Measurements from ENCODE around the gene MEX3C.

The MEX3C gene

DNA sequence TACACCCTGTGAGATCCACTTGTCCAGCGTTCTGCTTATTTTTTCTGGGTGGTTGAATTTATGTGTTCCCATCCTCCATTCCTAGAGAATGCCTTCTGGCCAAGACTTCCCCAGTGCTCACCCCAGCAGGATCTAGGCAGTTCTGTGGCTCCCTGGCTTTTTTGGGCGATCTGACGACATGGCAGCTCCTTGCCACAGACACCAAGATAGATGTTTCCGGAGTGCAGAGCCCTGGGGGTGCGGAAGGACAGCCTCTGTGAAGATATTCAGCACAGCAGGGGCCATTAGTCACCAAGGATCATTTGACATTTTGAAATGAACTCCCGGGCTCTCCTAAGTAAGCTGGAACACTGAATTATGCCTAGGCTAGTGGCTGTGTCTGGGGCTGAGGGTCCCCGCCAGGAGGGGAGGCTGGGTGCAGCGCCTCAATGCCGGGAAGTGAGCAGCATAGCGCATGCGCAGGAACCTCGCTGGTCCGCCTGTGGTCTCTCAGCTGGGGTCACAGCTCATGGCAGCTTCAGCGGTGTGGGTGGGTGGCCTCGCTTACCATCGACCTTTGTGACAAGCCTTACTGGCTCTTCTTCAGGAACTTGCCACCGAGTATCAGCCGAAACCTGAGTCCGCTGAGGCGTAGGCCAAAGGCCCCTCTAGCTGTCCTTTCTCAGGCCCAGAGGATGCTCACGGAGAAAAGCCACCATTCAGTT is 60.3 kb downstream of the MEX3C start:
- no peaks in the 10 kb centered on the region for H3K9me3 ChIP-seq (ENCODE audit: low read length)
- no peaks in the 10 kb centered on the region for H3K4me1 ChIP-seq (ENCODE audit: insufficient read depth, low read length)
- H3K4me3 ChIP-seq (ENCODE audit: low read length): no peak overlapping the region
- H3K27me3 ChIP-seq (ENCODE audit: insufficient read depth, low read length): no peaks in the 10 kb centered on the region
- no peak overlapping the region for H2AFZ ChIP-seq (ENCODE audit: low read depth, low read length)
- no peaks in the 10 kb centered on the region for H3K36me3 ChIP-seq (ENCODE audit: insufficient read depth, low read length)

GRCh38 chr18:51135795-51136194 is 61.7 kb downstream of the MEX3C start:
- H3K36me3 ChIP-seq (ENCODE audit: insufficient read depth, low read length): no peaks in the 10 kb centered on the region
- no peaks in the 10 kb centered on the region for H3K4me1 ChIP-seq (ENCODE audit: insufficient read depth, low read length)
- H3K4me3 ChIP-seq (ENCODE audit: low read length): no peak overlapping the region
- no peak overlapping the region for H2AFZ ChIP-seq (ENCODE audit: low read depth, low read length)
- H3K9me3 ChIP-seq (ENCODE audit: low read length): no peaks in the 10 kb centered on the region
- no peaks in the 10 kb centered on the region for H3K27me3 ChIP-seq (ENCODE audit: insufficient read depth, low read length)

DNA sequence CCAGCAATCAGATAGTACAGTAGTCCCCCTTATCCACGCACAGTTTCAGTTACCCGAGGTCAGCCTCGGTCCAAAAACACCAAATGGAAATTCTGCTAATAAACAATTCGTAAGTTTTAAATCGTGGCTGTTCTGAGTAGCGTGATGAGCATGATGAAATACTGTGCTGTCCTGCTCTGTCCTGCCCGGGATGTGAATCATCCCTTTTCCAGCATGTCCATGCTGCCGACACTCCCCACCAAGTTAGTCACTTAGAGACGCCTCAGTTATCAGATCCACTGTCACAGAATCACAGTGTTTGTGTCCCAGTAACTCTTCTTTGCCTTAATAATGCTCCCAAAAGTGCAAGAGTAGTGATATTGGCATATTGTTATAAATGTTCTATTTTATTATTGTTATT is 62.1 kb downstream of the MEX3C start:
- H3K9me3 ChIP-seq (ENCODE audit: low read length): no peaks in the 10 kb centered on the region
- H3K27me3 ChIP-seq (ENCODE audit: insufficient read depth, low read length): no peaks in the 10 kb centered on the region
- H2AFZ ChIP-seq (ENCODE audit: low read depth, low read length): no peak overlapping the region
- H3K4me1 ChIP-seq (ENCODE audit: insufficient read depth, low read length): no peaks in the 10 kb centered on the region
- no peaks in the 10 kb centered on the region for H3K36me3 ChIP-seq (ENCODE audit: insufficient read depth, low read length)
- no peak overlapping the region for H3K4me3 ChIP-seq (ENCODE audit: low read length)

DNA sequence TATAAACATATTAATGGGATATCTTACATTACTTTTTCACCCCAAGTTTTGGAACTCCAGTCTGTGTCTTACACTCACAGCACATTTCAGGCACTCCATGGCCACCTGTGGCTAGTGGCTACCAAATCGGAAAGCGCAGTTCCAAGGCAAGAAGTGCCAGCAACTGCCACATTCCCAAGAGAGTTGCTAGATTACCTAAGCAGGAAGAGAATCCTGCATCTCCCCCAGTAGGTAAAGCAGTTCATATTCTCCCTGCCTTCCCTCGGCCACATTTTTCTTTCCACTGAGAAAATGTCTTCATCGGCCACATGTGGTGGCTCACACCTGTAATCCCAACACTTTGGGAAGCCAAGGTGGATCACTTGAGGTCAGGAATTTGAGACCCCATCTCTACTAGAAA is 62.8 kb downstream of the MEX3C start:
- no peak overlapping the region for H2AFZ ChIP-seq (ENCODE audit: low read depth, low read length)
- no peaks in the 10 kb centered on the region for H3K27me3 ChIP-seq (ENCODE audit: insufficient read depth, low read length)
- no peak overlapping the region for H3K4me3 ChIP-seq (ENCODE audit: low read length)
- no peaks in the 10 kb centered on the region for H3K4me1 ChIP-seq (ENCODE audit: insufficient read depth, low read length)
- H3K36me3 ChIP-seq (ENCODE audit: insufficient read depth, low read length): no peaks in the 10 kb centered on the region
- H3K9me3 ChIP-seq (ENCODE audit: low read length): no peaks in the 10 kb centered on the region

DNA sequence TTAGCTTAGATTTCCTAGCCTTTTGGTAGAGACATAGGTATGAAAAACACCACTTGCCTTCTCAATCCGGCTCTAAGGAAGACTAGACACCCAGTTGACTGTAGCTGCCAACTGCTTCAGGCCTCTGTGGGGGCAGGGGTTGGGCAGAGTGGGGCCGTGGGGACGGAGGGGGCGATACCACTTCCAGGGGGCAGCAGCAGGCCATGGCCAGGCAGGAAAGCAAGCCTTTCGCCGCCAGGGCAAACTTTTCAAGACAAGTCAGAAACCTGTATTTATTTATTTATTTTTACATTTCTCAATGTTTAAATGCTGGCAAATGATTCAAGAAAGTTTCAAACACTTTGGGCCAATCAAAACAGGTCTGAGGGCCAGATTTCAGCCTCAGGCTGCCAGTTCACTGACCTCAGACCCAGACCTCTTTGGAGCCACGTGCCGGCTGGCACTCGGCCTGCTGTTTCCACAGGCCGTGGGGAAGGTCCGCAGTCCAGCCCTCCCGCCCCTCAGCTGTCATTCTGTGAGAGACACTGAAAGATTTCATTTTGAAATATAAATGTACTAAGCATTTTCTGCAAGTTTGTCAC is 63.8 kb downstream of the MEX3C start:
- Histone ChIP-seq H3K4me3 (ENCODE audit: low read length) (no peak overlapping the region), H3K4me1 (ENCODE audit: insufficient read depth, low read length) (no peaks in the 10 kb centered on the region), H3K27me3 (ENCODE audit: insufficient read depth, low read length) (no peaks in the 10 kb centered on the region), H2AFZ (ENCODE audit: low read depth, low read length) (no peak overlapping the region), H3K36me3 (ENCODE audit: insufficient read depth, low read length) (no peaks in the 10 kb centered on the region), H3K9me3 (ENCODE audit: low read length) (no peaks in the 10 kb centered on the region)

GRCh38 chr18:51132256-51132935 is 65.1 kb downstream of the MEX3C start:
- Histone ChIP-seq H3K9me3 (ENCODE audit: low read length) (no peaks in the 10 kb centered on the region), H2AFZ (ENCODE audit: low read depth, low read length) (no peak overlapping the region), H3K4me1 (ENCODE audit: insufficient read depth, low read length) (no peaks in the 10 kb centered on the region), H3K4me3 (ENCODE audit: low read length) (no peak overlapping the region), H3K36me3 (ENCODE audit: insufficient read depth, low read length) (no peaks in the 10 kb centered on the region), H3K27me3 (ENCODE audit: insufficient read depth, low read length) (no peaks in the 10 kb centered on the region)

GRCh38 chr18:51128533-51128932 is 68.9 kb downstream of the MEX3C start:
- Histone ChIP-seq H3K27me3 (ENCODE audit: insufficient read depth, low read length) (no peaks in the 10 kb centered on the region), H3K4me1 (ENCODE audit: insufficient read depth, low read length) (no peaks in the 10 kb centered on the region), H3K36me3 (ENCODE audit: insufficient read depth, low read length) (no peaks in the 10 kb centered on the region), H2AFZ (ENCODE audit: low read depth, low read length) (no peak overlapping the region), H3K4me3 (ENCODE audit: low read length) (no peak overlapping the region), H3K9me3 (ENCODE audit: low read length) (no peaks in the 10 kb centered on the region)

DNA sequence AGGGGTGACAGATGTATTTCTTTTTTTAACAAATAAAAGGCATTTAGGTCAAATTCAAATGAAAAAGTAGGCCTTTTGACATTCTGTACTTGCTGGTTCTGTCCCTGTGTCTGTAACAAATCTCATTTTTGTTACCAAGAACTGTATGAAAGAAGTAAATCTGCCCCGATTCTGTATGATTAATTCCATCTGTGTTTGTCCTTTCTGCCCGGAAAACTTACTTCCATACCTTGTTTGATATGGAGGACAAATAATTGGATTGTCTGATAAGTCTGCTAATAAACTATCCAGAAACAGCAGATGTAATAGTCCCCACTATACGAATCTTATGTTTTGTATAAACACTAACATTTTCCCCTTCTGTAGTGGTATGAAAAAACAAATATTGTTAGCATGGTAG is 69.8 kb downstream of the MEX3C start:
- no peak overlapping the region for H3K4me3 ChIP-seq (ENCODE audit: low read length)
- H3K27me3 ChIP-seq (ENCODE audit: insufficient read depth, low read length): no peaks in the 10 kb centered on the region
- no peaks in the 10 kb centered on the region for H3K36me3 ChIP-seq (ENCODE audit: insufficient read depth, low read length)
- H3K9me3 ChIP-seq (ENCODE audit: low read length): no peaks in the 10 kb centered on the region
- no peak overlapping the region for H2AFZ ChIP-seq (ENCODE audit: low read depth, low read length)
- no peaks in the 10 kb centered on the region for H3K4me1 ChIP-seq (ENCODE audit: insufficient read depth, low read length)

DNA sequence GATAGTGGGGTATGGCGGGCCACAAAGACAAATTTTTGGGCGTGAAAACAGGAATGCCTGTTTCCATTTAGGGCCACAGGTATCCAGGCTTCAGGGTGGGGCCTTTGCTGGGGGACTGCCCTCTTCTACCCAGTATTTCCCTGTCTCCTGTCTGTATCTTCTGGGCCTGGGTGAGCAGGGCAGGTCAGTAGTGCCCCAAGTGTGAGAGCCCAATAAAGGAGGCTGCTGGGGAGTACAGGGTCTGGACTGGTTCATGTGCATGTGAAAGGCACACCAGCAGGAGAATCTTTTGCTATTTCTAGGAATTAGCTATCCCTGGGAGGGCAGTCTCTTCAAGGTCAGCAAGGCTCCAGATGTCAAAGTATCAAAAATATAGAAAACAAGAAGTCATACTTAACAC is 71.5 kb downstream of the MEX3C start:
- H2AFZ ChIP-seq (ENCODE audit: low read depth, low read length): no peak overlapping the region
- no peaks in the 10 kb centered on the region for H3K4me1 ChIP-seq (ENCODE audit: insufficient read depth, low read length)
- no peaks in the 10 kb centered on the region for H3K36me3 ChIP-seq (ENCODE audit: insufficient read depth, low read length)
- no peak overlapping the region for H3K4me3 ChIP-seq (ENCODE audit: low read length)
- no peaks in the 10 kb centered on the region for H3K9me3 ChIP-seq (ENCODE audit: low read length)
- H3K27me3 ChIP-seq (ENCODE audit: insufficient read depth, low read length): no peaks in the 10 kb centered on the region

Measured in neuron (in vitro differentiated cells).